NCI-H2107 treated with DMSO at 0.1 percent for 48 hours (cell line): ENCODE data around the gene ZNF773.
A peak's percentile ranks its signal among the peaks of the same experiment; 100 is the strongest.
"Not testable (repeated sequence)": the region's sequence is repeated elsewhere in the genome, so short reads cannot be mapped to it uniquely, and the experiment has no call there.

Experiments
- DNase-seq: peaks from one replicate; lab custom pipeline; 2025; ENCODE audit not compliant: unreplicated experiment; lab: John Stamatoyannopoulos, UW

ZNF773 gene

DNA sequence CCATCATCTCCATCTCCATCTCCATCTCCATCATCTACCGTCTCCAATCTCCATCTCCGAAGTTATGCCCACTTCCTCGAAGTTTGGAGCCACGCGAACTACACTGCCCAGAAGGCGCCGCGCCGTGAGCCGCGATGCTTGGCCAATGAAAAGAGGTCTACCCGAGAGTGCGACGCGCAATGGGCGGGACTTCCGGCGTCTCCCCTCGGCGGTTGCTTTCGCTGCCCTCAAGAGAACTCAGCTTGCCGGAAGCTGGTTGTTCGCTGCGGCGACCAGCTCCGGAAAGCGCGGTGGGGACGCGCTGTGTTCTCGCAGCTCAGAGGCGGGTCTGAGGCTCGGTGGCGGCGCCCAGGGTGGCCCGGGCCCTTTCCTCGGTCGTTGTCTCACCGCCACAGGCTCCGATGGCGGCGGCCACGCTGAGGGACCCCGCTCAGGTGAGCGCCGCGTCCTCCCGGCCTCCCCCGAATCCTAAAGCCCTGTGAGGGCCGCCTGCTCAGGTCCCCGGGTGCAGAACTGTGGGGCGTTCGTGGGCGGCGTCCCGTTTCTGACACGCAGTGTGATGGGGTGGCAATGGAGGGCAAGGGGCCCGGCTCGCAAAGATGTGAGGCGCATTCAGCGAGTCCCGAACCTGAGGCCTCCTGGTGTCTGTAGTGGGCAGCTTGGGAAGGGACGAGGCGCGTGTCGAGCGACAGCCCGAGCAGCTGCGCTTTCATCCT is at the start of gene ZNF773:
Gene ZNF773, plus strand, starts transcription at position 259 of the 716 bp plus-strand sequence. Its CDS starts 143 bp downstream, at position 402.
- peak; percentile 64 for DNase-seq

DNA sequence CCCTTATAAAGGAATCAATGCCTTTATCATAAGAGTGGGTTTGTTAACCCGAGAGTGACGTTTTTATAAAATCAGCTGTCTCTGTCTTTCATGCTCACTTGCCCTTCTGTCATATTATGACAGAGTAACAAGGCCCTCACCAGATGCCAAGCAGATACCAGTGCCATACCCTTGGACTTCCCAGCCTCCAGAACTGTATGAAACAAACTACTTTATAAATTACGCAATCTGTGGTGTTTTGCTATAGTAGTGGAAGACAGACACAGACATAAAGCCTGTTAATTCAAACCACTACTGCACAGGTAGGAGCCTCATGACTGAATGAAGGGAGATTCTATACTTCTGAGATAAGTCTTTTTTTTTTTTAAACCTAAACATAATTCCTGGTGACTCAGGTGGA is 47.4 kb upstream of the ZNF773 start:
- no peak for DNase-seq

DNA sequence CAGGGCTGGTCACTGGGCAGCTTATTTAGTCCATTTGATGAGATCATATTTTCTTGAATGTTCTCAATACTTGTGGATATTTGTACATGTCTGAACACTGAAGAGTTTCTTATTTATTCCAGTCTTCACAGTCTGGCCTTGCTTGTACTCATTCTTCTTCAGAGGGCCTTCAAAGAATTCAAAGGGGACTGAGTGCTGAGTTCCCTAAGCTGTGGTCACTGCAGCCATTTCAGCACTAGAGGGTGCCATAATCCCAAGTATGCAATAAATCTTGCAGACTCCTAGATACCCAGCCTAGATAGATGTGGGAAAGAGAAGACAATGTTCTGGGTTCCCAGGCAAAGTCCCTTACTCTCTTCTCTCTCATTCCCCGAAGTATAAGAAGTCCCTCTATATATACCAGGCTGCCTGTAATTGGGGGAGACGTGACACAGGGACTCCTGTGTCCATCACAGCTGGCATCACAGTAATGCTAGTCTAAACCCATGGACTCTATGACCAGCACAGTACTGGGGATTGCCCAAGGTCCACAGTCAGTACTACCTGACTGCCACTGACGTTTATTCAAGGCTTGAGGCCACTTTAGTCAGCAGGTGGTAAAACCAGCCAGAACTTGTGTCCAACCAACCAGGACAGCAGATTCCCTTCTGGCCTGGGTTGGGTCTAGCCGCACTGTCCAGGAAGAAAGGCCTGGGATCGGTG is 33.9 kb upstream of the ZNF773 start:
- DNase-seq = no peak

DNA sequence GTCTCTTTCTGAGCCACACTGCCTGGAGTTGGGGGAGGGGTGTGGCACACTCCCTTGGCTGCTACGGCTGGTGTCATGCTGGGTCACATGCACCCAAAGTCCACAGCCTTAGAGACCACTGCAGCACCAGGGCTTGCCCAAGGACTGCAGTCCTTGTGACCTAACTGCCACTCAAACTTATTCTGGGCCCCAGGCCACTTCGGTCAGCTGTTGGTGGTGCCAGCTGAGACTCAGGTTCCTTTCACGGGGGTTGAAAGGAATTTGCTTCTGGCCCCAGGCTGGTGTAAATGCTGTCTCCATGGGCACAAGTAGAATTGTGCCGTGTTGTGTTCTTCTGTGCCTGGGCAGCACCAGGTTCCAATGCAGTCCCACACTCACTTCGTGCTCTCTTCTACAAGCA is 33.2 kb upstream of the ZNF773 start:
- no peak for DNase-seq

DNA sequence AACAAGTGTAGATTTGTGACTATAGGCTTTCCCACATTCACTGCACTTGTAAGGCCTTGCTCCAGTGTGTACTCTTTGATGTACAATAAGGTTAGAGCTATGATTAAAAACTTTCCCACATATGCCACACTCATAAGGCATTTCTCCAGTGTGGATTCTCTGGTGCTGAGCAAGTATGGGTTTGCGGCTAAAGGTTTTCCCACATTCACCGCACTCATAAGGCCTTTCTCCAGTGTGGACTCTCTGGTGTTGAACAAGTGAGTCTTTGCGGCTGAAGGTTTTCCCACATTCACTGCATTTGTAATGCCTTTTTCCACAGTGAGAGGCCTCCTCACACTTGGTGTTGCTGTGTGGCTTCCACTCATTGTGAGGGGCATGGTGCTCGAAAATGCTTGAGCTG is 26.1 kb upstream of the ZNF773 start:
- DNase-seq = no peak

DNA sequence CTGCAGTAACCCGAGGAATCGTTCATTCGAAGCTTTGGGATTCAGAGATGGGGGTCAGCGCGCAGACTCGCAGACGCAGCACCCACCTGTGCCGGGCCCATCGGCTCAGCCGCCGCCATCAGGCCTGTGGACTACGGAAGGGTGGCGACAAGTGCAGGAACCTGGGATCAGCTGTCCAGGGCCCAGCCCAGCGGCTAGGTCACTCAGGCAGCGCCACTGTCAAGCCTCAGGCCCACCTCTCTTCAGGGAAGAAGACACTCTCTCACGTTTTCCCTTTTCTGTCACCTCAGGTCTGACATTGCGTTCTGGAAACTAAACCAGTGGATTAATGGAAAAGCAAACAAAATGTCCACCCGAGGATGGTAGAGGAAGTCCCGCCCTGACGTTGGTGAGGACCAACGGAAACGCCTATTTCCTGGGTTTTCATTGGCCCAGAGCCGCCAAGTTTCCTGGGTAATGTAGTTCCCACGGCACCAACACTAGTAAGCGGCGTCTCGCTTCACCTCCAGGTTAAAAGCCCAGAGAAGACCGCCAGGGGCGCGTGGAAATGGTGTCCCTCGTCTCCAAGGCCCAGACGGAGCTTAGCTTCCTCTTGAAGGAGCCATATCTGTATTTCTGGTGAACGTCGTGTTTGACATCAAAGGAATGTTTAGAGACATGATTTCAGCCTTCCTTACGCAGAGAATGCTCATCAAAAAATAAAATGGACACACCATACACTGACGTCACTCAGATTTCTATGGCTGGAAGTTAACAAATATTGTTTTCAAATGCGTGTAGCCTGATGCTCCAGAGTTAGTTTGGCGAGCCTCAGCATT is 22.3 kb upstream of the ZNF773 start, which contains the start of gene ZNF772:
Gene ZNF772, minus strand, starts transcription at position 376 of the 818 bp plus-strand sequence. Its CDS starts 257 bp downstream, at position 119.
- DNase-seq = peak; percentile 88

DNA sequence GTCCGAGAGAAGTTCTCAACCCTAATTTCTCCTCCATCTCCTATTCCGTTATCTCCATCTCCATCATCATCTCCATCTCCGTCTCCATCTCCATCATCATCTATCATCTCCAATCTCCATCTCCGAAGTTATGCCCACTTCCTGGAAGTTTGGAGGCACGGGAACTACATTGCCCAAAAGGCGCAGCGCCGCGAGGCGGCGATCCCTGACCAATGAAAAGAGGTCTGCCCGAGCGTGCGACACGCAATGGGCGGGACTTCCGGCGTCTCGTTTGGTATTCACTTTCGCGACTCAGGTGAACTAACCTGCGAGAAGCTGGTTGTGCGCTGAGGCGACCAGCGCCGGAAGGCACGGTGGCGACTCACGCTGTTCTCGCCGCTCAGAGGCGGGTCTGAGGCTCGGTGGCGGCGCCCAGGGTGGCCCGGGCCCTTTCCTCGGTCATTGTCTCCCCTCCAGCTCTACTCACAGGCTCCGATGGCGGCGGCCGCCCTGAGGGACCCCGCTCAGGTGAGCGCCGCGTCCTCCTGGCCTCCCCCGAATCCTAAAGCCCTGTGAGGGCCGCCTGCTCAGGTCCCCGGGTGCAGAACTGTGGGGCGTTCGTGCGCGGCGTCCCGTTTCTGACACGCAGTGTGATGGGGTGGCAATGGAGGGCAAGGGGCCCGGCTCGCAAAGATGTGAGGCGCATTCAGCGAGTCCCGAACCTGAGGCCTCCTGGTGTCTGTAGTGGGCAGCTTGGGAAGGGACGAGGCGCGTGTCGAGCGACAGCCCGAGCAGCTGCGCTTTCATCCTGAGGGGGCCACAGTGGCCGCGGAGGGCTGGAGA is 12.1 kb upstream of the ZNF773 start, which contains the start of gene ZNF419:
Gene ZNF419, plus strand, starts transcription at position 274 of the 822 bp plus-strand sequence. Its CDS starts 201 bp downstream, at position 475.
- peak; percentile 86 for DNase-seq

DNA sequence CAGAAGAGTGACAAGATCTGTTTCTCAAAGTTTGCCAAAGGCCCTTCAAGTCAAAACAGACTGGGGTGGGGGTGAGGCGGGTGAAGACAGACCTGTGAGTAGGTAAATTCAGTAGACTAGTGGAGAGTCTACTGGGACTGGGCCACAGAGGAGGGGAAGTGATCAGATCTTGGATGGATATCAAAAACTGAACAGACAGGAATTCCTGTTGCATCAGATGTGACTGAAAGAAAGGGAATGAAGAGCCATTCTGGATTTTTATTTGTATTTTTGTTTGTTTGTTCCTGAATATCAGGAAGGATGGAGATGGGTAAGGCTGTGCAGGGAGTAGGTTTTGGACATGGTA is 11.5 kb upstream of the ZNF773 start:
- not testable (repeated sequence) for DNase-seq

DNA sequence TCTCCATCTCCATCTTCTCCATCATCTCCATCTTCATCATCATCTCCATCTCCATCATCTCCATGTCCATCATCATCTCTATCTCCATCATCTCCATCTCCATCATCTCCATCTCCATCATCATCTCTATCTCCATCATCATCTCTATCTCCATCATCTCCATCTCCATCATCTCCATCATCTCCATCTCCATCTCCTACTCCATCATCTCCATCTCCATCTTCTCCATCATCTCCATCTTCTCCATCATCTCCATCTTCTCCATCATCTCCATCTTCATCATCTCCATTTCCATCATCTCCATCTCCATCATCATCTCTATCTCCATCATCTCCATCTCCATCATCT is 432 bp upstream of the ZNF773 start:
- DNase-seq = not testable (repeated sequence)

DNA sequence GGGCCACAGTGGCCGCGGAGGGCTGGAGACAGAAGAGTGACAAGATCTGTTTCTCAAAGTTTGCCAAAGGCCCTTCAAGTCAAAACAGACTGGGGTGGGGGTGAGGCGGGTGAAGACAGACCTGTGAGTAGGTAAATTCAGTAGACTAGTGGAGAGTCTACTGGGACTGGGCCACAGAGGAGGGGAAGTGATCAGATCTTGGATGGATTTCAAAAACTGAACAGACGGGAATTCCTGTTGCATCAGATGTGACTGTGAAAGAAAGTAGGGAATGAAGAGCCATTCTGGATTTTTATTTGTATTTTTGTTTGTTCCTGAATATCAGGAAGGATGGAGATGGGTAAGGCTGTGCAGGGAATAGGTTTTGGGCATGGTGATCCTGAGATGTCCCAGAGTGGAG is 662 bp downstream of the ZNF773 start:
- not testable (repeated sequence) for DNase-seq

DNA sequence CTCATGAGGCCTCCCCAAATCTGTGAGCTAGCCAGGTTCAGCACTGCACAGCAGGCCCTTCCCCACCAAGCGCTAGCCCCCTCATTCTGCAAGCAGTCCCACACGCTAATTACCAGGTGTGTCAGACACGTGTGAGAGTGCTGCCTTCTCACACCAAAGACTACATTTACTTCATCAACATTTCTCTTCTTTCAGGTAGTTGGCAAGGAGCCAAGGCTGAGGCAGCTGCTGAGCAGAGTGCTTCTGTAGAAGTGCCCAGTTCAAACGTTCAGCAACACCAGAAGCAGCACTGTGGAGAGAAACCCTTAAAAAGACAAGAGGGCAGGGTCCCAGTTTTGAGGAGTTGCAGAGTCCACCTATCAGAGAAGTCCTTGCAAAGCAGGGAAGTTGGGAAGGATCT is 6.4 kb downstream of the ZNF773 start:
- DNase-seq = no peak

DNA sequence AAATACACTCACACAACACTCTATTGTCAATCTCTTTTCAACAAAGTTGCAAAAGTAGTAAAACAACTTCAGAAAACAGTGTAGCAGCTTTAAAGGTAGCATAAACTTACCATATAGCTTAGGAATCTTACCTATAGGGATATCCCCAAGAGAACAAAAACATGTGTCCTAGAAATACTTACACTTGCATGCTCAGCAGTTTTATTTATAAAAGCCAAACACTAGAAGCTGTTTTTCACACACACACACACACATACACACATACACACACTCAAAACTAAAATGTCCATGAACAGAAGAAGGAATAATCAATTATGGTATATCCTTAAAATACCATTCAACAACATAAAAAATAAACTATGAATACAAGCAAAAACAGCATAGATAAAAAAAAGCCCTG is 11.7 kb downstream of the ZNF773 start:
- DNase-seq = no peak

DNA sequence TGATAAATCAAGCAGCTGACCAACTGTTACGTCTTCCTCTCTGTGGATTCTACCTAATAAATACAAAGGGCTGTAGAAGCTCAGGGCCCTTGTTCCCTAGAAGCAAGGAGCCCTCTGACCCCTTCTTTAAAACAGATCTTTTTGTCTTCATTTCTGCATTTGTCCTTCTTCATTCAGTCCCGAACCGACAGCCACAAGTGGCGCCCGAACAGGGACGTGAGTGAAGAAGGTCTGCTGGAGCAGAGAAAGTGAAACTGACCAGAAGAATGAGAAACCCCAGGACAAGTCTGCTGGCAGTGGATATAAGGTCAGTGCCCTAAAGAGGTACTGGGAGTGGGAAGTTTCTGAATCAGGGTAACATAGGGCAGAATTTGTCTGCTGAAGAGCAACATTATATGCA is 13.1 kb downstream of the ZNF773 start:
- no peak for DNase-seq

DNA sequence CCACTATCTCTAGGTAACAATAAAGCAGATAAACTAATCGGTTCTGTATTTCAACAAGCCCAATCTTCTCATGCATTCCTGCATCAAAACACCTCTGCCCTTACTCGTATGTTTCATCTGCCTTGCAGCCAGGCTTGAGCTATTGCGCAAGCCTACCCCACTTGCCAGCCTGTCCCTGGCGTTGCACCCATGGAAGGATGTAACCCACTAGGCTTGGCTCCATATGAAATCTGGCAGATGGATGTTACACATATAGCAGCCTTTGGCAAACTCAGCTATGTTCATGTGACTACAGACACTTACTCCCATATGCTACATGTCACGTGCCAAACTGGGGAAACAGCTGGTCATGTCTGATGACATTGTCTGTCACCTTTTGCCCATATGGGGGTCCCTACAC is 15.5 kb downstream of the ZNF773 start:
- DNase-seq = no peak

DNA sequence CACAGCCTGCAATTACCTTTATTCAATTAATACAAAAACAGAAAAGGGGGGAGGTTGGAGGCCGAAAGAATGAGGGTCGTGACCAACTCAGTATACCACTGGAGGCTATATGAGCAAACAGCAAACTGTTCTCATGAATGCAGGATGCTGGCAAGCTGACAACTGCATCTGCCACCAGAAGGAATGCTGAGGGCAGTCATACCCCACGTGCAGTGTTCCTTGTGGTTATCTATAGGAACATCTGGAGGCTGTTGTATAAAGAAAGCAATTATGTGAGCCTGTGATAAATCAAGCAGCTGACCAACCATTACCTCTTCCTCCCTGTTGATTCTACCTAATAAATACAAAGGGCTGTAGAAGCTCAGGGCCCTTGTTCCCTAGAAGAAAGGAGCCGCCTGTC is 18.3 kb downstream of the ZNF773 start:
- DNase-seq = not testable (repeated sequence)

DNA sequence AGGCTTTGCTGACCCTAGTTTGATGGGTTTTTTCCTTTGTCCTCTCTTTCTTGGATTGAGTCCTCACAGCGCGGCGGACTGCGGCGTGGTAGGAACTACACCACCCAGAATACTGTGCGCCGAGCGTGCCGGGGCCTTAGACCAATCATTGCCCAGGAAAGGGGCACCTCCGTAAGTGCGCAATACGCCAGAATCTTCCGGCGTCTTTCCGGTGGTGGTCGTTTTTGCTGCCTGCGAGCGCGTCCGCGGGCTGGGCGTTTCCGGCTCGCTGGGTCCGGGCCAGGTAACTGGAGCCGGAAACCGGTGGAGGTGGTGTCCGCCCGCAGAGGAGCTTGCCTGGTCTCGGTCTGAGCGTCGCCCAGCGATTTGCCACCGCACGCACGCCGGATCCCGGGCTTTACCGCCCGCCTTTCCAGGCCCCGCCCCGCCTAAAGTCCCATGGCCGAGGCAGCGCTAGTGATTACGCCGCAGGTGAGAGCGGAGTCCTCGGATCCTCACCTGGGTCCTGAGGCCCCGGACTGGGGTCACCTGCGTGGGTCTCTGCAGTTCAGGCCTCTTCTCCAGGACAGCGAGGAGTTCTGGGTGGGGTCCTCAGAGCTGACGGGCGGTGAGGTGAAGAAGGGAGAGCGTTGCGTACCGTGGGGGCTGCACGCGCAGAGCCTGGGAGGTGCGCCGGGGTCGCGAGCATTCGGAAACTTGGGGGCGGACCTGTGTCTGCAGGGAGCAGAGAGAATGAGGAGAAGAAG is 27.6 kb downstream of the ZNF773 start, which contains the start of gene ZNF549:
Gene ZNF549, plus strand, starts transcription at position 221 of the 746 bp plus-strand sequence. Its CDS starts 218 bp downstream, at position 439.
- DNase-seq = peak; percentile 84

DNA sequence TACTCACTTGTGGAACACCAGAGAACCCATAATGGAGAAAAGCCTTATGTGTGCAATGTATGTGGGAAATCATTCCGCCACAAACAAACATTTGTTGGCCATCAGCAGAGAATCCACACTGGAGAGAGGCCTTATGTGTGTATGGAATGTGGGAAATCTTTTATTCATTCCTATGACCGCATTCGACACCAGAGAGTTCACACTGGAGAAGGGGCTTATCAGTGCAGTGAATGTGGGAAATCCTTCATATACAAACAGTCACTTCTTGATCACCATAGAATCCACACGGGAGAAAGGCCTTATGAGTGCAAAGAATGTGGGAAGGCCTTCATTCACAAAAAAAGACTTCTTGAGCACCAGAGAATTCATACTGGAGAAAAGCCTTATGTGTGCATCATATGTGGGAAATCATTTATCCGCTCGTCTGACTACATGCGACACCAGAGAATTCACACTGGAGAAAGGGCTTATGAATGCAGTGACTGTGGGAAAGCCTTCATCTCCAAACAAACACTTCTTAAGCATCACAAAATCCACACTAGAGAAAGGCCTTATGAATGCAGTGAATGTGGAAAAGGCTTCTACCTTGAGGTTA is 38.3 kb downstream of the ZNF773 start:
- DNase-seq = no peak

DNA sequence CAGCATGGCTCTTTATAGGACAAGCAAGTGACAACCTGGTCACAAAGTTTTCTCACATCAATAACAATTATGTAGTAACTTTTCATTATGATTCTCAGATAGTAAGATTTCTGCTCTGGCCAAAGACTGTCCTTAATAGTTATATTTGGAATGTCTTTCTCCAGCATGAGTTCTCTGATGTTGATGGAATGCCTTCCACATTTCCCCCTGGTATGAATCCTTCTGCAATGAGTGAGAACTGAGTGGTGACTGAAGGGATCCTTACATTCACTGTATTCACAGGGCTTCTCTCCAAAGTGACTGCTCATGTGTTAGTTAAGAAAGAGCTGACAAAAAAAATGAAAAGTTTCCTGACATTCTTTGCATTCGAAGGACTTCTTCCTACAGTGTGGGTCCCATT is 46.8 kb downstream of the ZNF773 start:
- DNase-seq = no peak

DNA sequence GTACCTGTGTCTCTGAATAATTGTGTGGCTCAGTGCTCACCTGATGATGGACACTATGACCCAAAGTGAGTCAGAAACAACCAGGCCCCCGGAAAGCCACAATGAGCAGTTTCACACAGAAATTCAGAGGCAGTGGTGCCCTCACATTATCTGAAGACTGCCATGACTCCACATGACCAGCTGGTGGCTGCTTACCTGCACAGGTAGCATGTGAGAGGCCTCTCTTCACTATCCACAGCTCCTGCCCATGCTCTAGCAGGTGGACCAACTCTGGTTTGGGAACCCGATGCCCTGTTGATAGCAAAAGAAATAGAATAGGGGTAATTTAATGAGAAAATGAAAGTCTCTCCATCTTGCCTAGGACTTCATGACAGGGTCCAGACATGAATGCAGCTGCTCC is 52.7 kb downstream of the ZNF773 start:
- no peak for DNase-seq

DNA sequence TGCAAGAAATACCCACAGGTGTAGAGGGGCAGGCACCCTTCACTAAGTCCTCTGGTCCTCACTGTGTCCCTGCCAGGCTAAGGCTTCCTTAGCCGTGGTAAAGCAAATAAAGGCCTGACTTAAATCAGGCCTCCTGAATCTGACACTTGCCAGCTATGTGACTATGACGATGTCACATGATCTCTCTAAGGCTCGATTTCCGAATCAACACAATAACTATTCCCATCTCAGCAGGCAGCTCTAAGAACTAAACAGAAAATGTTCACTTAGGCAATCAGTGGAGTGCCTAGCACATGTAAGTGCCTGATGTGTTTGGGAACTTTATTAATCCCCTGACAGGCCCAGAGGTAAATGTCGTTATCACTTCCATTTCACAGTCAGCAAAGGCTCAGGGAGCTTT is 57.9 kb downstream of the ZNF773 start:
- DNase-seq = no peak
